Sigmoid colon (tissue), 7 donors: ENCODE measurements around the gene TPPP3. TPM values are rescaled to one million over a fixed set of nuclear protein-coding genes. Genes with fewer than 3 reads are reported as not detected.
A peak's percentile ranks its signal among the peaks of the same experiment; 100 is the strongest.

Experiments used
- DNase-seq: peaks from one replicate; pipeline ENCODE4 v3.0.0-alpha.2; 2019
- H3K27ac ChIP-seq, 4 donors: fragments of 200-600 bp; sonication (generic); one replicate each; pipeline ENCODE4 v1.5.1; 2016 to 2019; ENCODE audit warnings: mild to moderate bottlenecking in 1 of 4
- H3K27me3 ChIP-seq, 3 donors: fragments of 200-600 bp; sonication (generic); one replicate each; pipeline ENCODE4 v1.5.1; 2019; ENCODE audit warnings: mild to moderate bottlenecking in 1 of 3
- H3K36me3 ChIP-seq, 4 donors: fragments of 200-600 bp; sonication (generic); one replicate each; pipeline ENCODE4 v1.5.1; 2016 to 2019
- H3K4me1 ChIP-seq, 4 donors: fragments of 200-600 bp; sonication (generic); one replicate each; pipeline ENCODE4 v1.5.1; 2017 to 2019
- H3K4me3 ChIP-seq, 4 donors: fragments of 200-600 bp; sonication (generic); one replicate each; pipeline ENCODE4 v1.5.1; 2017 to 2019; ENCODE audit warnings: mild to moderate bottlenecking in 2 of 4, moderate library complexity in 1 of 4
- H3K9me3 ChIP-seq, 4 donors: fragments of 200-600 bp in 3 of 4; sonication (generic) in 3 of 4; one replicate each; pipeline versions ENCODE4 v1.5.1 to v1.6.1; 2013 to 2019
- CTCF ChIP-seq, 4 experiments: fragments of 450-650 bp in 3 of 4; fragments of 200-600 bp in 1 of 4; IDR thresholded peaks; one replicate each; pipeline ENCODE4 v1.5.1; 2016 to 2019; ENCODE audit warnings: antibody characterized with exemption in 4 of 4, mild to moderate bottlenecking in 3 of 4, moderate library complexity in 2 of 4
- EP300 ChIP-seq, 4 donors: sonication (generic); formaldehyde crosslinking; IDR thresholded peaks; one replicate each; pipeline ENCODE4 v1.6.1; 2017; ENCODE audit warnings: antibody characterized with exemption in 4 of 4
- POLR2A ChIP-seq, 2 donors: fragments of 450-650 bp; IDR thresholded peaks; one replicate each; pipeline ENCODE4 v1.6.1; 2016; ENCODE audit warnings: antibody characterized with exemption in 2 of 2, mild to moderate bottlenecking in 2 of 2, moderate library complexity in 2 of 2
- POLR2AphosphoS5 ChIP-seq, 4 donors: sonication (generic); formaldehyde crosslinking; IDR thresholded peaks; one replicate each; pipeline ENCODE4 v1.6.1; 2017; ENCODE audit warnings: antibody characterized with exemption in 4 of 4
- WGBS, 2 donors: extraction: QIAGEN DNeasy Blood & Tissue Kit; methylation state at CpG; one replicate each; pipeline ENCODE4 v1.1.7; 2013; 5-methylcytosine and 5-hydroxymethylcytosine counted together
- intact Hi-C: fragments of 100-400 bp; cut with DNase I; formaldehyde crosslinking; loops from one replicate; pipeline ENCODE4 v1.15.1; 2023
- polyA plus RNA-seq, 3 donors: library from polyadenylated mRNA; stranded (reverse); fragments of 200-250 nt; gene quantifications; one replicate each; pipeline ENCODE4 v1.2.3, GENCODE V29; 2013
- total RNA-seq, 4 donors: library from RNA; depleted of rRNA; stranded (reverse); fragments of >200 nt; gene quantifications; one replicate each; pipeline ENCODE4 v1.1.0, GENCODE V29; 2016
- donor health status: healthy with polysubstance abuse.
- donor health status: Bipolar disorder and iron deficiency.
- donor health status: healthy.

The TPPP3 gene
- total and polyA plus RNA-seq, 7 donors = 2.4 to 27.4 (median 13.6) TPM

- Histone ChIP-seq H3K27ac (peak overlapping the region in 3 of 4 donors; percentile 53 to 62 (median 59)), H3K4me1 (peaks cover 0 to 17% (median 11%) of the 10 kb centered on the region in 4 donors), H3K9me3 (no peaks in the 10 kb centered on the region), H3K27me3 (no peaks in the 10 kb centered on the region), H3K4me3 (no peak overlapping the region), H3K36me3 (no peaks in the 10 kb centered on the region)
- intact Hi-C loops = loop anchor here (5.0 kb wide), 1 partner anchor 35 kb away; no protein-coding TSS in a partner anchor
- 92 to 93% methylated on average over 7 of the region's 7 CpGs for WGBS, 2 donors
- no peak for DNase-seq
- TF ChIP-seq CTCF (IDR thresholded peaks at IDR 0.05) = no peak
- TF ChIP-seq EP300 (IDR thresholded peaks at IDR 0.05) = no peak
- TF ChIP-seq POLR2A (IDR thresholded peaks at IDR 0.05) = no peak
Observed at GRCh38 chr16:67407176-67407787, 14.0 kb upstream of the TPPP3 start.

GRCh38 chr16:67406111-67406971 lies 13.0 kb upstream of the TPPP3 start:
- H3K4me3 ChIP-seq = no peak overlapping the region
- TF ChIP-seq CTCF (IDR thresholded peaks at IDR 0.05) = no peak
- peak in 1 of 4 donors; percentile 12 for TF ChIP-seq POLR2AphosphoS5 (IDR thresholded peaks at IDR 0.05)
- no peak for TF ChIP-seq EP300 (IDR thresholded peaks at IDR 0.05)
- peak overlapping the region; percentile 25 to 62 (median 56) for H3K27ac ChIP-seq
- H3K4me1 ChIP-seq = peaks cover 0 to 17% (median 11%) of the 10 kb centered on the region in 4 donors
- no peaks in the 10 kb centered on the region for H3K27me3 ChIP-seq
- WGBS, 2 donors = 85 to 89% methylated on average over 18 of the region's 18 CpGs
- intact Hi-C loops = loop anchor here (5.0 kb wide), 1 partner anchor 34 kb away; no protein-coding TSS in a partner anchor
- no peaks in the 10 kb centered on the region for H3K9me3 ChIP-seq
- DNase-seq = peak; percentile 80
- no peaks in the 10 kb centered on the region for H3K36me3 ChIP-seq

- Histone ChIP-seq H3K4me3 (no peak overlapping the region), H3K9me3 (no peaks in the 10 kb centered on the region), H3K27ac (peak overlapping the region in 1 of 4 donors; percentile 59), H3K4me1 (peaks cover 0 to 17% (median 11%) of the 10 kb centered on the region in 4 donors), H3K36me3 (no peaks in the 10 kb centered on the region), H3K27me3 (no peaks in the 10 kb centered on the region)
- intact Hi-C loops = loop anchor here (5.0 kb wide), 1 partner anchor 33 kb away; no protein-coding TSS in a partner anchor
- no peak for TF ChIP-seq CTCF (IDR thresholded peaks at IDR 0.05)
- TF ChIP-seq POLR2A (IDR thresholded peaks at IDR 0.05) = no peak
- TF ChIP-seq EP300 (IDR thresholded peaks at IDR 0.05) = no peak
- no peak for TF ChIP-seq POLR2AphosphoS5 (IDR thresholded peaks at IDR 0.05)
- WGBS, 2 donors = 90% methylated on average over 8 of the region's 8 CpGs
- no peak for DNase-seq
Observed at GRCh38 chr16:67405336-67405735, 12.0 kb upstream of the TPPP3 start.

- Histone ChIP-seq H3K9me3 (no peaks in the 10 kb centered on the region), H3K27me3 (no peaks in the 10 kb centered on the region), H3K36me3 (no peaks in the 10 kb centered on the region), H3K4me3 (no peak overlapping the region), H3K4me1 (peaks cover 0 to 19% (median 12%) of the 10 kb centered on the region in 4 donors), H3K27ac (no peak overlapping the region)
- no peak for TF ChIP-seq POLR2A (IDR thresholded peaks at IDR 0.05)
- no peak for DNase-seq
- 43 to 80% methylated on average over 5 of the region's 5 CpGs for WGBS, 2 donors
- intact Hi-C loops = loop anchor here (5.0 kb wide), 1 partner anchor 32 kb away; no protein-coding TSS in a partner anchor
Observed at GRCh38 chr16:67404740-67405226, 11.5 kb upstream of the TPPP3 start.

GRCh38 chr16:67403976-67404555 lies 10.8 kb upstream of the TPPP3 start:
- Histone ChIP-seq H3K36me3 (no peaks in the 10 kb centered on the region), H3K27me3 (no peaks in the 10 kb centered on the region), H3K4me1 (peaks cover 0 to 27% (median 19%) of the 10 kb centered on the region in 4 donors), H3K27ac (no peak overlapping the region), H3K9me3 (no peaks in the 10 kb centered on the region), H3K4me3 (no peak overlapping the region)
- TF ChIP-seq POLR2AphosphoS5 (IDR thresholded peaks at IDR 0.05) (no peak), POLR2A (IDR thresholded peaks at IDR 0.05) (no peak), EP300 (IDR thresholded peaks at IDR 0.05) (no peak), CTCF (IDR thresholded peaks at IDR 0.05) (no peak)
- intact Hi-C loops = no loop called here
- 74 to 77% methylated on average over 12 of the region's 12 CpGs for WGBS, 2 donors
- no peak for DNase-seq
